ENCODE measurements around the gene ETV6. TPM values are rescaled to one million over a fixed set of nuclear protein-coding genes. Genes with fewer than 3 reads are reported as not detected.

The ETV6 gene
- total and polyA plus RNA-seq, 9 of the 15 experiments (the other 6 are each of a cell fraction or from before 2014, with no cell fraction given) = 0.81 to 12.7 (median 4.1) TPM

GRCh38 chr12:11734580-11735180 lies 85.2 kb downstream of the ETV6 start:
- ATAC-seq = no peak
- ChIA-PET POLR2A (no interaction called here), CTCF (ENCODE audit: low intra/inter-chr PET ratio) (interaction anchor here (0.5 to 0.7 kb wide), 2 partner anchors 299 to 488 kb away, joined by 3 read pairs; no protein-coding TSS in a partner anchor)
- intact Hi-C loops (cut with micrococcal nuclease) (loop anchor here (10.0 kb wide), 2 partner anchors 160 to 280 kb away; no protein-coding TSS in a partner anchor), in situ Hi-C loops (cut with MboI) (no loop called here)
- Histone ChIP-seq H3K27ac (ENCODE audit: extremely low read depth, low read depth, low read length) (no peak overlapping the region), H2AFZ (ENCODE audit: low read depth, low read length) (no peak overlapping the region), H3K4me1 (replicated peaks in 1 of 2; ENCODE audit: control insufficient read depth in 2 of 2, insufficient read depth in 2 of 2, low read length in 2 of 2) (no peaks in the 10 kb centered on the region), H3K9me3 (replicated peaks; ENCODE audit: control insufficient read depth, insufficient read depth, low read depth, low read length) (no peaks in the 10 kb centered on the region), H3K4me3 (no peak overlapping the region), H3K79me2 (ENCODE audit: control insufficient read depth, insufficient read depth, low read length) (no peaks in the 10 kb centered on the region; the same call in 2 of the 3 replicates), H3K36me3 (ENCODE audit: control insufficient read depth, insufficient read depth, low read length) (no peaks in the 10 kb centered on the region), H3K27me3 (ENCODE audit: control insufficient read depth in 2 of 2, insufficient read depth in 2 of 2, low read length in 2 of 2) (no peaks in the 10 kb centered on the region), H3K9me1 (ENCODE audit: control insufficient read depth, insufficient read depth, low read length) (no peaks in the 10 kb centered on the region), H4K20me1 (replicated peaks; ENCODE audit: control insufficient read depth, insufficient read depth, low read length) (no peaks in the 10 kb centered on the region), H3K9ac (ENCODE audit: insufficient read depth in 1 of 2, low read depth in 2 of 2, low read length in 2 of 2) (no peak overlapping the region), H3K4me2 (ENCODE audit: insufficient read depth, low read length) (no peak overlapping the region)
- DNase-seq (ENCODE audit: extremely low read depth in 1 of 4, low spot score in 3 of 4) = no peak
- 79% methylated on average over 5 of the region's 5 CpGs for WGBS (ENCODE audit: insufficient coverage, low coverage, missing lambda C conversion rate)
- FAIRE-seq = no peak
- no peak for TF ChIP-seq ZNF395 (CRISPR knock-in tag; IDR thresholded peaks at IDR 0.05)
- BruUV-seq (replicated peaks) = no TSS peak

- FAIRE-seq (no peak), DNase-seq (ENCODE audit: extremely low read depth in 1 of 4, low spot score in 3 of 4) (no peak), ATAC-seq (no peak)
- H4K20me1 ChIP-seq (replicated peaks; ENCODE audit: control insufficient read depth, insufficient read depth, low read length) = no peaks in the 10 kb centered on the region; the same call in 1 of the 2 replicates
- no peak overlapping the region for H3K27ac ChIP-seq (ENCODE audit: extremely low read depth, low read depth, low read length)
- no peaks in the 10 kb centered on the region for H3K9me1 ChIP-seq (ENCODE audit: control insufficient read depth, insufficient read depth, low read length)
- 41% methylated on average over 5 of the region's 6 CpGs for WGBS (ENCODE audit: insufficient coverage, low coverage, missing lambda C conversion rate)
- no peak overlapping the region for H3K4me3 ChIP-seq
- H3K9me3 ChIP-seq (replicated peaks; ENCODE audit: control insufficient read depth, insufficient read depth, low read depth, low read length) = no peaks in the 10 kb centered on the region
- no peaks in the 10 kb centered on the region for H3K4me1 ChIP-seq (replicated peaks in 1 of 2; ENCODE audit: control insufficient read depth in 2 of 2, insufficient read depth in 2 of 2, low read length in 2 of 2)
- no peaks in the 10 kb centered on the region for H3K27me3 ChIP-seq (ENCODE audit: control insufficient read depth in 2 of 2, insufficient read depth in 2 of 2, low read length in 2 of 2)
- intact Hi-C loops (cut with micrococcal nuclease) = loop anchor here (10.0 kb wide), 2 partner anchors 156 to 276 kb away; no protein-coding TSS in a partner anchor
- in situ Hi-C loops (cut with MboI) = no loop called here
- H3K36me3 ChIP-seq (ENCODE audit: control insufficient read depth, insufficient read depth, low read length) = no peaks in the 10 kb centered on the region
- CTCF ChIA-PET (ENCODE audit: low intra/inter-chr PET ratio) = no interaction called here
- POLR2A ChIA-PET = no interaction called here
- H3K4me2 ChIP-seq (ENCODE audit: insufficient read depth, low read length) = no peak overlapping the region
- TF ChIP-seq ZNF444 (CRISPR knock-in tag; IDR thresholded peaks at IDR 0.05) (no peak), FOXA3 (CRISPR knock-in tag; conservative IDR thresholded peaks at IDR 0.05 in 1 of 2, IDR thresholded peaks at IDR 0.05 in 1 of 2) (no peak), CCAR2 (IDR thresholded peaks at IDR 0.05; ENCODE audit: low read depth, low read length) (no peak)
- BruUV-seq (replicated peaks) = no TSS peak
- H2AFZ ChIP-seq (ENCODE audit: low read depth, low read length) = no peak overlapping the region
- H3K9ac ChIP-seq (ENCODE audit: insufficient read depth in 1 of 2, low read depth in 2 of 2, low read length in 2 of 2) = no peak overlapping the region
- no peaks in the 10 kb centered on the region; the same call in 2 of the 3 replicates for H3K79me2 ChIP-seq (ENCODE audit: control insufficient read depth, insufficient read depth, low read length)
These were observed 89.0 kb downstream of the ETV6 start for GRCh38 chr12:11738450-11738849.
